ENCODE data around the gene SAMD4A. TPM values are rescaled to one million over a fixed set of nuclear protein-coding genes. Genes with fewer than 3 reads are reported as not detected.

Gene SAMD4A
- total and polyA plus RNA-seq, 2 of the 4 experiments (the other 2 are of a cell fraction) = 22.9 to 38.2 TPM

- ATAC-seq (ENCODE audit: low read depth) (no peak), DNase-seq (no peak)
- Histone ChIP-seq H4K91ac (ENCODE audit: insufficient read depth, low read depth, low read length) (no peak overlapping the region), H2AFZ (replicated peaks; ENCODE audit: low read length, poor library complexity) (no peak overlapping the region), H3K9ac (ENCODE audit: low read depth, low read length) (no peak overlapping the region), H3K79me1 (ENCODE audit: low read depth in 1 of 2, low read length in 2 of 2) (peaks cover 20 to 68% of the 10 kb centered on the region in 2 experiments), H4K20me1 (ENCODE audit: insufficient read depth, low read length) (no peaks in the 10 kb centered on the region), H4K5ac (ENCODE audit: low read depth, low read length) (no peak overlapping the region; the same call in 1 of the 2 replicates), H2AK9ac (replicated peaks; ENCODE audit: low read depth, low read length, poor library complexity) (peak overlapping the region; percentile 68), H3K9me1 (ENCODE audit: insufficient read depth, low read length) (peaks cover 18% of the 10 kb centered on the region), H2BK15ac (ENCODE audit: low read depth, low read length) (no peak overlapping the region), H3K4me3 (ENCODE audit: insufficient read depth, low read depth, low read length) (no peak overlapping the region), H3K14ac (replicated peaks; ENCODE audit: low read depth, low read length) (no peak overlapping the region), H2BK20ac (ENCODE audit: low read depth, low read length) (no peak overlapping the region), H3K27ac (ENCODE audit: insufficient read depth, low read length) (no peak overlapping the region), H3K36me3 (ENCODE audit: control insufficient read depth, insufficient read depth, low read length) (peaks cover 62% of the 10 kb centered on the region), H3K18ac (ENCODE audit: low read depth, low read length) (no peak overlapping the region; the same call in 1 of the 2 replicates), H3K4me2 (ENCODE audit: low read depth, low read length) (no peak overlapping the region; the same call in 1 of the 2 replicates), H2AK5ac (ENCODE audit: low read depth, low read length) (no peak overlapping the region), H2BK120ac (ENCODE audit: low read depth, low read length) (no peak overlapping the region; the same call in 1 of the 2 replicates), H2BK5ac (ENCODE audit: low read depth, low read length, poor library complexity, severe bottlenecking) (no peak overlapping the region), H3K9me3 (ENCODE audit: control insufficient read depth, insufficient read depth, low read length) (no peaks in the 10 kb centered on the region), H3K23ac (ENCODE audit: low read depth, low read length) (peak overlapping the region; percentile 55), H3K4ac (ENCODE audit: low read depth, low read length) (peak overlapping the region; percentile 9; the same call in 1 of the 2 replicates), H3K4me1 (ENCODE audit: control insufficient read depth, insufficient read depth, low read length) (peaks cover 17% of the 10 kb centered on the region; the same call in 1 of the 2 replicates), H3K27me3 (ENCODE audit: control insufficient read depth, insufficient read depth, low read length) (no peaks in the 10 kb centered on the region), H4K8ac (ENCODE audit: low read depth in 2 of 2, low read length in 2 of 2) (no peak overlapping the region; a peak in 1 of 4 replicates), H3K56ac (ENCODE audit: extremely low read depth, insufficient read depth, low read length) (no peak overlapping the region)
- BruUV-seq (replicated peaks) = no TSS peak
- 100% methylated on average over 2 of the region's 14 CpGs; no CpG with 5 or more reads in 1 of the 2 experiments for WGBS, 2 experiments (ENCODE audit: extremely low coverage in 2 of 2, insufficient read length in 1 of 2)
- dilution Hi-C loops (cut with HindIII; ENCODE audit: low sequenced_read_pairs, unreplicated experiment) = no loop called here
- in situ Hi-C loops (cut with MboI; ENCODE audit: low sequenced_read_pairs) = no loop called here
- ChIA-PET POLR2A (ENCODE audit: unreplicated experiment) (no interaction called here), CTCF (interaction anchor here (1.2 kb wide), 1 partner anchor 16 kb away, joined by 3 read pairs; no protein-coding TSS in a partner anchor)
- TF ChIP-seq SMC3 (IDR thresholded peaks at IDR 0.05; ENCODE audit: low read depth, low read length) (no peak), CHD1 (IDR thresholded peaks at IDR 0.05; ENCODE audit: low read depth, low read length) (no peak), MAZ (IDR thresholded peaks at IDR 0.05; ENCODE audit: borderline replicate concordance, low read depth, low read length) (no peak), BHLHE40 (IDR thresholded peaks at IDR 0.05; ENCODE audit: low read depth, low read length) (no peak), FOS (IDR thresholded peaks at IDR 0.05; ENCODE audit: low read depth, low read length) (no peak), RFX5 (IDR thresholded peaks at IDR 0.05; ENCODE audit: low read depth, low read length) (no peak), MAFK (IDR thresholded peaks at IDR 0.05; ENCODE audit: low read depth, low read length) (no peak), RCOR1 (IDR thresholded peaks at IDR 0.05; ENCODE audit: insufficient replicate concordance, low read length) (no peak)
- TF ChIP-seq, protein P1, sequence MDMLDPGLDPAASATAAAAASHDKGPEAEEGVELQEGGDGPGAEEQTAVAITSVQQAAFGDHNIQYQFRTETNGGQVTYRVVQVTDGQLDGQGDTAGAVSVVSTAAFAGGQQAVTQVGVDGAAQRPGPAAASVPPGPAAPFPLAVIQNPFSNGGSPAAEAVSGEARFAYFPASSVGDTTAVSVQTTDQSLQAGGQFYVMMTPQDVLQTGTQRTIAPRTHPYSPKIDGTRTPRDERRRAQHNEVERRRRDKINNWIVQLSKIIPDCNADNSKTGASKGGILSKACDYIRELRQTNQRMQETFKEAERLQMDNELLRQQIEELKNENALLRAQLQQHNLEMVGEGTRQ (IDR thresholded peaks at IDR 0.05; ENCODE audit: low read depth, low read length) = no peak
- intact Hi-C loops (cut with micrococcal nuclease) = no loop called here
Measured at GRCh38 chr14:54782751-54783659, 216.1 kb downstream of the SAMD4A start.
